ENCODE results near the gene CIDEB. TPM values are rescaled to one million over a fixed set of nuclear protein-coding genes. Genes with fewer than 3 reads are reported as not detected.

CIDEB gene
- total RNA-seq, 1 donor from 2014 or later, result 3.9 TPM

DNA sequence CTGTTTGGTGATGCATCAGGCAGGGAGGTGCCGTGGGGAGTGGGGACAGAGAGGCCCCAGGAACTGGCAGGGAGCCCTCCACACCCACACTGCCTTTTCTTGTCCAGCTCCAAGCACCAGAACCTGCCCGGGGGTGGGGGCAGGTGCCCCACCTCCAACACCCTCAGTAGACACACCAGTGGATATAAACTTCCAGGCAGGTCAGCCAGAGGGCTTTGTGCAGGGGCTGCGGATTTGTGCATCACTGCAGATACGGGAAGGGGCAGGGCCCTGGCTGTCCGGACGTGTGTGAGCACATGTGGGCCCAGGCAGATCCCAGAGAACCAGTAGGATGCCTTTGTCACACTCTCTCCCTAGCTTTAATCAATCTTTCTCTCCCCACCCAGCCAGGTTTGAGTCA, 43.5 kb downstream of the CIDEB start:
- H3K27me3 ChIP-seq (ENCODE audit: control insufficient read depth, insufficient read depth, low read length), result no peaks in the 10 kb centered on the region
- TF ChIP-seq, protein P1, sequence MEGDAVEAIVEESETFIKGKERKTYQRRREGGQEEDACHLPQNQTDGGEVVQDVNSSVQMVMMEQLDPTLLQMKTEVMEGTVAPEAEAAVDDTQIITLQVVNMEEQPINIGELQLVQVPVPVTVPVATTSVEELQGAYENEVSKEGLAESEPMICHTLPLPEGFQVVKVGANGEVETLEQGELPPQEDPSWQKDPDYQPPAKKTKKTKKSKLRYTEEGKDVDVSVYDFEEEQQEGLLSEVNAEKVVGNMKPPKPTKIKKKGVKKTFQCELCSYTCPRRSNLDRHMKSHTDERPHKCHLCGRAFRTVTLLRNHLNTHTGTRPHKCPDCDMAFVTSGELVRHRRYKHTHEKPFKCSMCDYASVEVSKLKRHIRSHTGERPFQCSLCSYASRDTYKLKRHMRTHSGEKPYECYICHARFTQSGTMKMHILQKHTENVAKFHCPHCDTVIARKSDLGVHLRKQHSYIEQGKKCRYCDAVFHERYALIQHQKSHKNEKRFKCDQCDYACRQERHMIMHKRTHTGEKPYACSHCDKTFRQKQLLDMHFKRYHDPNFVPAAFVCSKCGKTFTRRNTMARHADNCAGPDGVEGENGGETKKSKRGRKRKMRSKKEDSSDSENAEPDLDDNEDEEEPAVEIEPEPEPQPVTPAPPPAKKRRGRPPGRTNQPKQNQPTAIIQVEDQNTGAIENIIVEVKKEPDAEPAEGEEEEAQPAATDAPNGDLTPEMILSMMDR (IDR thresholded peaks at IDR 0.05; ENCODE audit: insufficient read depth, low read length, severe bottlenecking), result no peak
- peaks cover 32% of the 10 kb centered on the region for H3K36me3 ChIP-seq (ENCODE audit: control insufficient read depth, insufficient read depth, low read length)
- DNase-seq (ENCODE audit: low read depth) (peak; percentile 91), FAIRE-seq (no peak)
- no peak overlapping the region for H3K4me3 ChIP-seq (ENCODE audit: low read depth, low read length)

- no peak for DNase-seq (ENCODE audit: low read depth)
- Histone ChIP-seq H3K36me3 (ENCODE audit: control insufficient read depth, insufficient read depth, low read length) (peaks cover 29% of the 10 kb centered on the region), H3K27me3 (ENCODE audit: control insufficient read depth, insufficient read depth, low read length) (no peaks in the 10 kb centered on the region), H3K4me3 (ENCODE audit: low read depth, low read length) (no peak overlapping the region)
- TF ChIP-seq, protein P1 (IDR thresholded peaks at IDR 0.05; ENCODE audit: insufficient read depth, low read length, severe bottlenecking), result no peak
- peak; percentile 68 for FAIRE-seq
These were observed 43.9 kb downstream of the CIDEB start for GRCh38 chr14:24263848-24264247.

- no peak for FAIRE-seq
- Histone ChIP-seq H3K27me3 (ENCODE audit: control insufficient read depth, insufficient read depth, low read length) (no peaks in the 10 kb centered on the region), H3K36me3 (ENCODE audit: control insufficient read depth, insufficient read depth, low read length) (peaks cover 32% of the 10 kb centered on the region), H3K4me3 (ENCODE audit: low read depth, low read length) (peak within 1 kb of the TSS; percentile 29)
- TF ChIP-seq, protein P1 (IDR thresholded peaks at IDR 0.05; ENCODE audit: insufficient read depth, low read length, severe bottlenecking), result no peak
- peak; percentile 22 for DNase-seq (ENCODE audit: low read depth)
These were observed 44.7 kb downstream of the CIDEB start, which contains the start of gene TGM1 for GRCh38 chr14:24262821-24263733. Gene TGM1 (minus strand): TSS chr14:24263177. CDS start chr14:24262352, 825 bp downstream.

GRCh38 chr14:24261969-24262327, 45.8 kb downstream of the CIDEB start:
- no peaks in the 10 kb centered on the region for H3K27me3 ChIP-seq (ENCODE audit: control insufficient read depth, insufficient read depth, low read length)
- TF ChIP-seq, protein P1 (IDR thresholded peaks at IDR 0.05; ENCODE audit: insufficient read depth, low read length, severe bottlenecking), result no peak
- no peak for DNase-seq (ENCODE audit: low read depth)
- H3K4me3 ChIP-seq (ENCODE audit: low read depth, low read length), result peak overlapping the region; percentile 29
- H3K36me3 ChIP-seq (ENCODE audit: control insufficient read depth, insufficient read depth, low read length), result peaks cover 27% of the 10 kb centered on the region
- no peak for FAIRE-seq

GRCh38 chr14:24261256-24261968, 46.4 kb downstream of the CIDEB start:
- DNase-seq (ENCODE audit: low read depth) (no peak), FAIRE-seq (no peak)
- no peaks in the 10 kb centered on the region for H3K27me3 ChIP-seq (ENCODE audit: control insufficient read depth, insufficient read depth, low read length)
- TF ChIP-seq, protein P1 (IDR thresholded peaks at IDR 0.05; ENCODE audit: insufficient read depth, low read length, severe bottlenecking), result no peak
- peak overlapping the region; percentile 29 for H3K4me3 ChIP-seq (ENCODE audit: low read depth, low read length)
- peaks cover 22% of the 10 kb centered on the region for H3K36me3 ChIP-seq (ENCODE audit: control insufficient read depth, insufficient read depth, low read length)
